Activated B cell treated with CpG ODN at 0.5 μM for 24 hours (primary cell): ENCODE measurements around the gene RBM20. TPM values are rescaled to one million over a fixed set of nuclear protein-coding genes. Genes with fewer than 3 reads are reported as not detected.

Experiments used
- ATAC-seq: fragments of 200-7000 bp; cut with Tn5 transposase; one replicate; pipeline ENCODE4 v1.10.0; 2021; ENCODE audit warnings: low read depth, mild to moderate bottlenecking, moderate library complexity
- CTCF ChIA-PET: fragments of 350-600 bp; sonication (Branson Sonifier 250); formaldehyde crosslinking; loops from one replicate; lab custom pipeline; 2021; ENCODE audit warnings: antibody characterized with exemption; lab: Charles Lee
- POLR2A ChIA-PET: fragments of 350-600 bp; sonication (Branson Sonifier 250); formaldehyde crosslinking; loops from one replicate; lab custom pipeline; 2021; ENCODE audit warnings: antibody characterized with exemption; lab: Charles Lee
- DNase-seq: peaks from one replicate; pipeline ENCODE4 v3.0.0; 2022
- H3K27ac Mint-ChIP-seq: one replicate; pipeline ENCODE4 v1.8.0; 2020; ENCODE audit warnings: mixed read lengths
- H3K27me3 Mint-ChIP-seq: one replicate; pipeline ENCODE4 v1.8.0; 2021; ENCODE audit warnings: mixed read lengths
- H3K36me3 Mint-ChIP-seq: one replicate; pipeline ENCODE4 v1.8.0; 2021; ENCODE audit warnings: low read depth, mixed read lengths
- H3K4me1 Mint-ChIP-seq: one replicate; pipeline ENCODE4 v1.8.0; 2021; ENCODE audit warnings: mixed read lengths
- H3K4me3 Mint-ChIP-seq: one replicate; pipeline ENCODE4 v1.8.0; 2020; ENCODE audit warnings: mild to moderate bottlenecking, mixed read lengths
- H3K9me3 Mint-ChIP-seq: one replicate; pipeline ENCODE4 v1.8.0; 2020; ENCODE audit warnings: mixed read lengths
- CTCF ChIP-seq: fragments of 200-600 bp; IDR thresholded peaks from one replicate; pipeline ENCODE4 v1.8.0; 2022; ENCODE audit warnings: antibody characterized with exemption, mild to moderate bottlenecking
- intact Hi-C: fragments of 100-400 bp; cut with micrococcal nuclease; formaldehyde crosslinking; loops from one replicate; pipeline ENCODE4 v1.15.1; 2024
- total RNA-seq: library from RNA; stranded (reverse); gene quantifications from 2 replicates; pipeline ENCODE4 v1.2.3, GENCODE V29; 2022

The RBM20 gene
- total RNA-seq, 1 donor from 2014 or later, result 0.02 TPM

- no peak for TF ChIP-seq CTCF
- ChIA-PET POLR2A (interaction anchor here (0.6 to 5.6 kb wide), 10 partner anchors 8 to 290 kb away, joined by 3 to 64 read pairs (median 6); partner anchors contain the start of genes BBIP1, PDCD4 and SHOC2), CTCF (interaction anchor here (0.8 kb wide), 1 partner anchor 12 kb away, joined by 4 read pairs; no protein-coding TSS in a partner anchor)
- intact Hi-C loops, result no loop called here
- H3K36me3 Mint-ChIP-seq, result no peaks in the 10 kb centered on the region
- peaks cover 67% of the 10 kb centered on the region for H3K4me1 Mint-ChIP-seq
- H3K9me3 Mint-ChIP-seq, result no peaks in the 10 kb centered on the region
- H3K27me3 Mint-ChIP-seq, result no peaks in the 10 kb centered on the region
- ATAC-seq (no peak), DNase-seq (no peak)
- H3K4me3 Mint-ChIP-seq, result no peak overlapping the region
- H3K27ac Mint-ChIP-seq, result peak overlapping the region; percentile 57
These were observed 214.3 kb downstream of the RBM20 start for GRCh38 chr10:110858297-110858934.

GRCh38 chr10:110859206-110859972 lies 215.3 kb downstream of the RBM20 start:
- no peaks in the 10 kb centered on the region for H3K36me3 Mint-ChIP-seq
- DNase-seq (no peak), ATAC-seq (no peak)
- intact Hi-C loops, result no loop called here
- ChIA-PET CTCF (interaction anchor here (0.8 to 2.0 kb wide), 3 partner anchors 13 to 56 kb away, joined by 3 to 6 read pairs (median 4); no protein-coding TSS in a partner anchor), POLR2A (interaction anchor here (0.9 to 5.6 kb wide), 8 partner anchors 9 to 59 kb away, joined by 3 to 64 read pairs (median 6); partner anchors contain the start of gene PDCD4)
- TF ChIP-seq CTCF, result no peak
- no peaks in the 10 kb centered on the region for H3K27me3 Mint-ChIP-seq
- peak overlapping the region; percentile 82 for H3K27ac Mint-ChIP-seq
- H3K4me1 Mint-ChIP-seq, result peaks cover 71% of the 10 kb centered on the region
- peak overlapping the region; percentile 73 for H3K4me3 Mint-ChIP-seq
- H3K9me3 Mint-ChIP-seq, result no peaks in the 10 kb centered on the region

- no peak for ATAC-seq
- intact Hi-C loops, result loop anchor here (10.0 kb wide), 2 partner anchors 445 to 945 kb away; no protein-coding TSS in a partner anchor
These were observed 215.8 kb downstream of the RBM20 start for GRCh38 chr10:110859973-110860376.

GRCh38 chr10:110860576-110861241 lies 216.6 kb downstream of the RBM20 start:
- ChIA-PET CTCF (interaction anchor here (1.0 to 2.0 kb wide), 3 partner anchors 14 to 114 kb away, joined by 3 to 6 read pairs (median 3); no protein-coding TSS in a partner anchor), POLR2A (interaction anchor here (0.9 to 5.6 kb wide), 7 partner anchors 7 to 25 kb away, joined by 3 to 64 read pairs (median 5); partner anchors contain the start of gene PDCD4)
- Mint-ChIP-seq H3K4me1 (peaks cover 84% of the 10 kb centered on the region), H3K27ac (peak overlapping the region; percentile 82), H3K4me3 (peak overlapping the region; percentile 42), H3K36me3 (no peaks in the 10 kb centered on the region), H3K9me3 (no peaks in the 10 kb centered on the region), H3K27me3 (no peaks in the 10 kb centered on the region)
- DNase-seq (no peak), ATAC-seq (peak; percentile 42)
- no peak for TF ChIP-seq CTCF
- intact Hi-C loops, result loop anchor here (10.0 kb wide), 2 partner anchors 446 to 946 kb away; no protein-coding TSS in a partner anchor

More at GRCh38 chr10:110859973-110860376, 215.8 kb downstream of the RBM20 start:
- no peaks in the 10 kb centered on the region for H3K36me3 Mint-ChIP-seq
- H3K27me3 Mint-ChIP-seq, result no peaks in the 10 kb centered on the region
- H3K4me1 Mint-ChIP-seq, result peaks cover 77% of the 10 kb centered on the region
- POLR2A ChIA-PET, result interaction anchor here (0.9 to 5.6 kb wide), 6 partner anchors 8 to 58 kb away, joined by 3 to 64 read pairs (median 6); partner anchors contain the start of gene PDCD4
- TF ChIP-seq CTCF, result no peak
- H3K27ac Mint-ChIP-seq, result peak overlapping the region; percentile 82
- H3K9me3 Mint-ChIP-seq, result no peaks in the 10 kb centered on the region
- CTCF ChIA-PET, result interaction anchor here (1.2 to 2.0 kb wide), 2 partner anchors 15 to 56 kb away, joined by 3 to 6 read pairs; no protein-coding TSS in a partner anchor
- peak overlapping the region; percentile 73 for H3K4me3 Mint-ChIP-seq
- no peak for DNase-seq
